B cell (primary cell): Measurements from ENCODE around the gene ZFPL1. TPM values are rescaled to one million over a fixed set of nuclear protein-coding genes. Genes with fewer than 3 reads are reported as not detected.

Experiments
- ATAC-seq: fragments of 200-7000 bp; cut with Tn5 transposase; one replicate; pipeline ENCODE4 v1.10.0; 2021; ENCODE audit warnings: low read depth, mild to moderate bottlenecking, moderate number of reproducible peaks, moderate library complexity
- CTCF ChIA-PET: fragments of 350-600 bp; sonication (Branson Sonifier 250); formaldehyde crosslinking; loops from one replicate; lab custom pipeline; 2021; ENCODE audit warnings: antibody characterized with exemption, inconsistent platforms; lab: Charles Lee
- POLR2A ChIA-PET: fragments of 350-600 bp; sonication (Branson Sonifier 250); formaldehyde crosslinking; loops from one replicate; lab custom pipeline; 2021; ENCODE audit warnings: antibody characterized with exemption; lab: Charles Lee
- DNase-seq: peaks from one replicate; pipeline ENCODE4 v3.0.0; 2013
- H2AFZ ChIP-seq: 2 replicates; pipeline ENCODE4 v1.6.1; 2012; ENCODE audit warnings: mild to moderate bottlenecking, low read depth, low read length; ENCODE audit not compliant: insufficient read depth, poor library complexity, severe bottlenecking
- H3K27ac ChIP-seq, 2 donors: 1 replicate in 1 of 2; 2 replicates in 1 of 2; pipeline ENCODE4 v1.5.1; 2012 to 2013; ENCODE audit warnings: low read length in 2 of 2, mild to moderate bottlenecking in 2 of 2, moderate library complexity in 1 of 2
- H3K27me3 ChIP-seq, 4 experiments: fragments of 200-600 bp in 1 of 4; sonication (generic) in 1 of 4; replicated peaks in 1 of 4; 1 replicate in 2 of 4; 2 replicates in 2 of 4; pipeline versions ENCODE4 v1.6.1 to v1.7.0; 2013 to 2016; ENCODE audit warnings: low read length in 3 of 4, mild to moderate bottlenecking in 2 of 4, mixed read lengths in 1 of 4, moderate library complexity in 1 of 4; ENCODE audit not compliant: insufficient read depth in 4 of 4, control insufficient read depth in 3 of 4; ENCODE audit errors: control extremely low read depth in 1 of 4
- H3K36me3 ChIP-seq, 2 experiments: replicated peaks in 1 of 2; 1 replicate in 1 of 2; 2 replicates in 1 of 2; pipeline versions ENCODE4 v1.6.1 to v1.7.1; 2013; ENCODE audit warnings: low read length in 1 of 2; ENCODE audit not compliant: insufficient read depth in 2 of 2, control insufficient read depth in 1 of 2; ENCODE audit errors: control extremely low read depth in 1 of 2, extremely low read depth in 1 of 2
- H3K4me1 ChIP-seq, 2 donors: fragments of 200-600 bp in 1 of 2; sonication (generic) in 1 of 2; 1 replicate in 1 of 2; 2 replicates in 1 of 2; pipeline versions ENCODE4 v1.5.1 to v1.6.1; 2013 to 2017; ENCODE audit warnings: low read length in 2 of 2; ENCODE audit not compliant: control insufficient read depth in 2 of 2, insufficient read depth in 2 of 2
- H3K4me2 ChIP-seq: replicated peaks from 2 replicates; pipeline ENCODE3; 2012; ENCODE audit warnings: mild to moderate bottlenecking, low read depth, low read length; ENCODE audit not compliant: poor library complexity, severe bottlenecking
- H3K4me3 ChIP-seq, 5 experiments: fragments of 200-600 bp in 1 of 5; sonication (generic) in 1 of 5; 1 replicate in 3 of 5; 2 replicates in 2 of 5; pipeline versions ENCODE4 v1.5.1 to v1.7.0; 2011 to 2016; ENCODE audit warnings: low read length in 4 of 5, mild to moderate bottlenecking in 4 of 5, low read depth in 2 of 5, control low read depth in 1 of 5, moderate library complexity in 1 of 5; ENCODE audit not compliant: insufficient read depth in 1 of 5; ENCODE audit errors: control extremely low read depth in 1 of 5, extremely low read depth in 1 of 5
- H3K79me2 ChIP-seq: fragments of 200-600 bp; sonication (generic); one replicate; pipeline ENCODE4 v1.6.0; 2016; ENCODE audit warnings: low read length; ENCODE audit not compliant: control insufficient read depth, insufficient read depth
- H3K9ac ChIP-seq: fragments of 200-600 bp; sonication (generic); 2 replicates; pipeline ENCODE4 v1.6.1; 2017; ENCODE audit warnings: mild to moderate bottlenecking, low read length, moderate library complexity
- H3K9me3 ChIP-seq, 3 donors: one replicate each; pipeline versions ENCODE4 v1.6.1 to v1.7.1; 2013; ENCODE audit warnings: low read length in 2 of 3; ENCODE audit not compliant: control insufficient read depth in 2 of 3, insufficient read depth in 1 of 3; ENCODE audit errors: control extremely low read depth in 1 of 3
- H4K20me1 ChIP-seq: 2 replicates; pipeline ENCODE4 v1.6.0; 2012; ENCODE audit warnings: mild to moderate bottlenecking, low read length; ENCODE audit not compliant: insufficient read depth, control insufficient read depth, poor library complexity, severe bottlenecking
- H3K27ac Mint-ChIP-seq: one replicate; pipeline ENCODE4 v1.8.0; 2021; ENCODE audit warnings: mixed read lengths
- H3K27me3 Mint-ChIP-seq: one replicate; pipeline ENCODE4 v1.8.0; 2021; ENCODE audit warnings: mixed read lengths
- H3K4me1 Mint-ChIP-seq: one replicate; pipeline ENCODE4 v1.8.0; 2021; ENCODE audit warnings: mixed read lengths
- H3K4me3 Mint-ChIP-seq: one replicate; pipeline ENCODE4 v1.8.0; 2021; ENCODE audit warnings: mixed read lengths
- H3K9me3 Mint-ChIP-seq: one replicate; pipeline ENCODE4 v1.8.0; 2022; ENCODE audit warnings: mixed read lengths; ENCODE audit not compliant: insufficient read depth
- EZH2 ChIP-seq: IDR thresholded peaks from 2 replicates; pipeline ENCODE4 v1.6.1; 2012; ENCODE audit warnings: borderline replicate concordance, low read depth, mild to moderate bottlenecking, moderate library complexity, low read length; ENCODE audit not compliant: insufficient read depth, poor library complexity, severe bottlenecking
- WGBS: methylation state at CpG from one replicate; pipeline ENCODE4 v1.1.5; 2013; ENCODE audit warnings: missing lambda C conversion rate; ENCODE audit not compliant: insufficient coverage; 5-methylcytosine and 5-hydroxymethylcytosine counted together
- intact Hi-C: fragments of 100-400 bp; cut with micrococcal nuclease; formaldehyde crosslinking; loops from one replicate; pipeline ENCODE4 v1.10.0; 2022
- polyA plus RNA-seq: library from polyadenylated mRNA; depleted of rRNA; stranded (reverse); fragments of >200 nt; gene quantifications from 2 replicates; pipeline ENCODE4 v1.2.3, GENCODE V29; 2012
- total RNA-seq, 2 donors: library from RNA; stranded (reverse); fragments of 120-200 nt in 1 of 2; gene quantifications; 1 replicate in 1 of 2; 2 replicates in 1 of 2; pipeline versions ENCODE4 v1.2.3 to v1.2.4, GENCODE V29; 2013 to 2022
- TF ChIP-seq, protein P1 (sequence below): fragments of 200-600 bp; IDR thresholded peaks from one replicate; pipeline ENCODE4 v1.8.0; 2022; ENCODE audit warnings: antibody characterized with exemption, mild to moderate bottlenecking

The ZFPL1 gene
- total and polyA plus RNA-seq, 2 donors (not counting 1 experiment from before 2014, with no cell fraction given) = 57.3 to 79.2 TPM

DNA sequence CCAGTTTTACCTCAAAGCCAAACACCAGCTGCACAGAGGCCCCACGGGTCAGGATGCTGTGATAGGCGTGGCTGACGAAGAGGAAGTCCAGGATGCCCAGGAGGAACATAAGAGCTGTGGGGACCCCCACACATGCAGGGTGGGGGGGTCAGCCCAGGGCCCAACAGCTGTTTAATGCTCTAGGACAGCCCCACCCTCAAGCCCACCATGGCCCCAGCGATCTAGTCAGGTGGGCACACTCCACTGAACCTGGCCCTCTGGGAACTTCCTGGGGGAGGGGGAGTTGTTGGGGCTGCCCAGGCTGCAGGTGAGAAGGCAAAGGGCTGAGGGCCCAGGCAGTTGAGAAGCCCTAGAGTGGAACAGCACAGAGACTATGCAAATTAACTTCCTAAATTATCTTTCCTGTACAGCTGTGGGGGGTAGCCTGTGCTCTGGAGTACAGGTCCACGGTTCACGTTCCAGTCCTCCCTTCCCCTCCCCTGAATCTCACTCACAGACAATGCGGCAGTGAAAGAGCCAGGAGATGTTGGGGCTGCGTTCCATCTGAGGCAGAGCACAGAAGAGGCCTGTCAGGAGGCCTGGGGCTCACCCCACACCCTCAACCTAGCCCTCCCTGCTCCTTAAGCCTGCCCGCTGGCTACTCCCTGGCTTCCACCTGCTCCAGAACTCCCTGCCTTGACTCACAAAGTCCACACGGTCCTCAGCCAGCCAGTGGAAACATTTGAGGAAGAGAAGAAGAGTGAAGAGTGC is 48.4 kb downstream of the ZFPL1 start:
- Histone ChIP-seq H3K27ac (peak overlapping the region; percentile 98 to 99), H3K36me3 (peaks cover 3 to 50% of the 10 kb centered on the region in 2 experiments), H3K9ac (peak overlapping the region; percentile 99), H3K79me2 (peaks cover 75% of the 10 kb centered on the region), H3K9me3 (no peaks in the 10 kb centered on the region), H3K4me1 (peaks cover 43 to 71% of the 10 kb centered on the region in 2 donors), H3K4me2 (peak overlapping the region; percentile 89), H3K27me3 (no peaks in the 10 kb centered on the region), H2AFZ (no peak overlapping the region), H4K20me1 (peaks cover 66% of the 10 kb centered on the region), H3K4me3 (peak overlapping the region; percentile 76 to 99 (median 96))
- no peaks in the 10 kb centered on the region for H3K27me3 Mint-ChIP-seq
- DNase-seq (peak; percentile 88), ATAC-seq (peak; percentile 57)
- ChIA-PET POLR2A (interaction anchor here (0.5 to 8.8 kb wide), 7 partner anchors 13 to 130 kb away, joined by 3 to 160 read pairs (median 4); partner anchors contain the start of genes CAPN1, FAU, MRPL49 and POLA2), CTCF (interaction anchor here (1.0 to 7.5 kb wide), 7 partner anchors 11 to 284 kb away, joined by 3 to 64 read pairs (median 24); partner anchors contain the start of genes CAPN1, FAU, MRPL49 and TM7SF2)
- WGBS = 0% methylated on average over 3 of the region's 10 CpGs
- peaks cover 68% of the 10 kb centered on the region for H3K4me1 Mint-ChIP-seq
- TF ChIP-seq, protein P1, sequence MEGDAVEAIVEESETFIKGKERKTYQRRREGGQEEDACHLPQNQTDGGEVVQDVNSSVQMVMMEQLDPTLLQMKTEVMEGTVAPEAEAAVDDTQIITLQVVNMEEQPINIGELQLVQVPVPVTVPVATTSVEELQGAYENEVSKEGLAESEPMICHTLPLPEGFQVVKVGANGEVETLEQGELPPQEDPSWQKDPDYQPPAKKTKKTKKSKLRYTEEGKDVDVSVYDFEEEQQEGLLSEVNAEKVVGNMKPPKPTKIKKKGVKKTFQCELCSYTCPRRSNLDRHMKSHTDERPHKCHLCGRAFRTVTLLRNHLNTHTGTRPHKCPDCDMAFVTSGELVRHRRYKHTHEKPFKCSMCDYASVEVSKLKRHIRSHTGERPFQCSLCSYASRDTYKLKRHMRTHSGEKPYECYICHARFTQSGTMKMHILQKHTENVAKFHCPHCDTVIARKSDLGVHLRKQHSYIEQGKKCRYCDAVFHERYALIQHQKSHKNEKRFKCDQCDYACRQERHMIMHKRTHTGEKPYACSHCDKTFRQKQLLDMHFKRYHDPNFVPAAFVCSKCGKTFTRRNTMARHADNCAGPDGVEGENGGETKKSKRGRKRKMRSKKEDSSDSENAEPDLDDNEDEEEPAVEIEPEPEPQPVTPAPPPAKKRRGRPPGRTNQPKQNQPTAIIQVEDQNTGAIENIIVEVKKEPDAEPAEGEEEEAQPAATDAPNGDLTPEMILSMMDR = no peak
- no peak for TF ChIP-seq EZH2
- intact Hi-C loops = loop anchor here (1.0 to 5.0 kb wide), 5 partner anchors 10 to 485 kb away; partner anchors contain the start of genes CAPN1, FAU, MRPL49 and PCNX3
- H3K9me3 Mint-ChIP-seq = no peaks in the 10 kb centered on the region
- H3K4me3 Mint-ChIP-seq = peak overlapping the region; percentile 97
- H3K27ac Mint-ChIP-seq = peak overlapping the region; percentile 99
